GM18508 (cell line): ENCODE data around the gene DDX20.

Experiments
- ATAC-seq: cut with Tn5 transposase; IDR thresholded peaks from one replicate; pipeline ENCODE4 v1.9.1; 2021; ENCODE audit warnings: moderate number of reproducible peaks; ENCODE audit not compliant: insufficient read depth, unreplicated experiment

DDX20 gene, protein sequence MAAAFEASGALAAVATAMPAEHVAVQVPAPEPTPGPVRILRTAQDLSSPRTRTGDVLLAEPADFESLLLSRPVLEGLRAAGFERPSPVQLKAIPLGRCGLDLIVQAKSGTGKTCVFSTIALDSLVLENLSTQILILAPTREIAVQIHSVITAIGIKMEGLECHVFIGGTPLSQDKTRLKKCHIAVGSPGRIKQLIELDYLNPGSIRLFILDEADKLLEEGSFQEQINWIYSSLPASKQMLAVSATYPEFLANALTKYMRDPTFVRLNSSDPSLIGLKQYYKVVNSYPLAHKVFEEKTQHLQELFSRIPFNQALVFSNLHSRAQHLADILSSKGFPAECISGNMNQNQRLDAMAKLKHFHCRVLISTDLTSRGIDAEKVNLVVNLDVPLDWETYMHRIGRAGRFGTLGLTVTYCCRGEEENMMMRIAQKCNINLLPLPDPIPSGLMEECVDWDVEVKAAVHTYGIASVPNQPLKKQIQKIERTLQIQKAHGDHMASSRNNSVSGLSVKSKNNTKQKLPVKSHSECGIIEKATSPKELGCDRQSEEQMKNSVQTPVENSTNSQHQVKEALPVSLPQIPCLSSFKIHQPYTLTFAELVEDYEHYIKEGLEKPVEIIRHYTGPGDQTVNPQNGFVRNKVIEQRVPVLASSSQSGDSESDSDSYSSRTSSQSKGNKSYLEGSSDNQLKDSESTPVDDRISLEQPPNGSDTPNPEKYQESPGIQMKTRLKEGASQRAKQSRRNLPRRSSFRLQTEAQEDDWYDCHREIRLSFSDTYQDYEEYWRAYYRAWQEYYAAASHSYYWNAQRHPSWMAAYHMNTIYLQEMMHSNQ

DNA sequence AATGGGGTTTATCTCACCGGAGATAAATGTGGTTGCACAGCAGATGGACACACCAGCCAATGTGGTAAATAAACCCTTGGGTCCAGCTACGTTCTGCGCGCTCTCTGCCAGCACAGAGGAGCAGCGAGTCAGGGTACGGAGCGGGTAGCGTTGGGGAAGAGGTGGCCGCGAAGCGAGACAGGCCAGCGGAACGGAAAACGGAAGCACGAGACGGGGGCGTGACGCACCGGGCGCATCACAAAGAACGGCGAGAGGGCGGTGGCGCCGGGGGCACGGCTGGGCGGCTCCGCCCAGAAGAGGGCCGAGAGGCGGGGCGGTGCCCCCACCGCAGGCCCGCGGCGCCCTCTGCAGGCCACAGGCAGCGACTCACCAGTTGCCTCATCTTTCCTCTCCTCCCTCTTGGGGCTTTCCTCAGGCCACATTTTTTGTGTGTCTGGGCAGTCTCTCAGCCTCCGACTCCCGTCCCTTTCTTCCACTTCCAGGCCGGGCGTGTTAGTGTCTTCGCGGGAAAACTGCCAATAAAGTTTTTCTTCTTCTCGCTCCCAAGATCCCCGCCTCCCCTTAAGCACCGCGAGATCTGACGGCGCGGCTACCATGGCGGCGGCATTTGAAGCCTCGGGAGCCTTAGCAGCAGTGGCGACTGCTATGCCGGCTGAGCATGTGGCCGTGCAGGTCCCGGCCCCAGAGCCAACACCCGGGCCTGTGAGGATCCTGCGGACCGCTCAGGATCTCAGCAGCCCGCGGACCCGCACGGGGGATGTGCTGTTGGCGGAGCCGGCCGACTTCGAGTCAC, at the start of gene DDX20:
DDX20 (plus strand) TSS at position 571 of the 793 bp plus-strand sequence; CDS start at position 595, 24 bp downstream.
- peak; percentile 55 for ATAC-seq

GRCh38 chr1:111706921-111707320, 48.8 kb upstream of the DDX20 start:
- ATAC-seq: no peak

DNA sequence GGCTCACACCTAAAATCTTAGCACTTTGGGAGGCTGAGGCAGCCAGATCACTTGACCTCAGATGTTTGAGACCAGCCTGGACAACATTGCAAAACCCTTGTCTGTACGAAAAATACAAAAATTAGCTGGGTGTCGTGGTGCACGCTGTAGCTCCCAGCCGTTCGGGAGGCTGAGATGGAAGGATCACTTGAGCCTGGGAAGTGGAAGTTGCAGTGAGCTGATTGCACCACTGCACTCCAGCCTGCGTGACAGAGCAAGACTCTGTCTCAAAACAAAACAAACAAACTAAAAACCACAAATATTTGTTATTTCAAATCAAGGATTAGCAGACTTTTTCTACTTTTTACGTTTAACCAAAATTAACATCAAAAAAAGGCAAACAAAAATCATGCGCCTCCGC, 47.8 kb upstream of the DDX20 start:
- ATAC-seq: no peak

GRCh38 chr1:111709986-111710385, 45.7 kb upstream of the DDX20 start:
- ATAC-seq: no peak

DNA sequence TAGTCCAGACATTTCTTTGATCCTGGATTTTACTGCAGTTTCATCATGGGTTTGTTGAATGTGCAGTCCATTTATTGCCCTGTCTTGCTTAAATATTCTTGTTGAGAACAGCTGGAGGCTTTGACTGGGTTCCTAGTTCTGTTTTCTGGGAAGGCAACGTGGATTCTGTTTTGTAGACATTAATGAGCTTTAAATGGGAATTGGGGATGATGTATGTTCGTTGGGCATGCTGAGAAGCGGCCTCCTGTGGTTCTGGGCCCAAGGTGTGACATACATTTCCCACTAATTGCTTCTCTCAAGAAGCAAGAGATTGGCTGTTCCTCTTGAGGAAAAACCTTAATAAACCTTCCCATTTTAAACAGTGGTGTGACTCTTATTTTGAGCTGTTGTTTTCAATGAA, 39.4 kb upstream of the DDX20 start:
- ATAC-seq: no peak

GRCh38 chr1:111717450-111717849, 38.3 kb upstream of the DDX20 start:
- ATAC-seq: no peak

- no peak for ATAC-seq
Observed at GRCh38 chr1:111719135-111719534, 36.6 kb upstream of the DDX20 start.

GRCh38 chr1:111719674-111720132, 36.0 kb upstream of the DDX20 start:
- ATAC-seq: no peak

DNA sequence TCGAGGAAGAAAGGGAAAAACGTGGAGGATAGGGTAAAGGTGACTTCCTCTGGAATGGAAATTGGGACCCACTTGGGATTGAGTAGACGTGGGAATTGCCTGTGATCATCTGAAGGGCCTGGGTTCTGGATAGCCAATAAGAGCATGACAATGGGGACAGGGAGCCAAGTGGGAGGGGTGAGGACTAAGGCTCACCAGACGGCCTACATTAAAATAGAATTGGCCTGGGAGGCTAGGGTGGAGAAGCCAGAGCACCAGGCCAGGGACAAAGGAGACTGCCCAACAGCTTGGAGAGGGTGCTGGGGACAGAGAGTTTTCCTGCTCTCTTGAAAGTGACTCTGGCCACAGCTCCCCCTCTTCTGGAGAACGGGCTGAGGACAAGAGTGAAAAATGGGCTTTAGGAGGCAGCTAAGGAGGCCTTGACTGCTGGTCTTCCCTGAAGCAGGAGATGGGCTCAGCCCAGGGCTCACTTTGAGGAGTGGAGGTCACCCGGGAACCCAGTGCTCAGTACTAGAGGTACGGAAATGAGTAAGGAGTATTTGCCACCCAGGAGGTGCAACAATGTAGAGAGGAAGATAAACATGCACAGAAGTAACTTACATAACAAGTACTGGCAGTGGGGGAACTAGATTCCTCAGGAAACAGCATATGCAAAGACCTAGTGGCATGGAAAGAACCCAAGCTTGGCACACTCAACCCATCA, 35.3 kb upstream of the DDX20 start:
- no peak for ATAC-seq

DNA sequence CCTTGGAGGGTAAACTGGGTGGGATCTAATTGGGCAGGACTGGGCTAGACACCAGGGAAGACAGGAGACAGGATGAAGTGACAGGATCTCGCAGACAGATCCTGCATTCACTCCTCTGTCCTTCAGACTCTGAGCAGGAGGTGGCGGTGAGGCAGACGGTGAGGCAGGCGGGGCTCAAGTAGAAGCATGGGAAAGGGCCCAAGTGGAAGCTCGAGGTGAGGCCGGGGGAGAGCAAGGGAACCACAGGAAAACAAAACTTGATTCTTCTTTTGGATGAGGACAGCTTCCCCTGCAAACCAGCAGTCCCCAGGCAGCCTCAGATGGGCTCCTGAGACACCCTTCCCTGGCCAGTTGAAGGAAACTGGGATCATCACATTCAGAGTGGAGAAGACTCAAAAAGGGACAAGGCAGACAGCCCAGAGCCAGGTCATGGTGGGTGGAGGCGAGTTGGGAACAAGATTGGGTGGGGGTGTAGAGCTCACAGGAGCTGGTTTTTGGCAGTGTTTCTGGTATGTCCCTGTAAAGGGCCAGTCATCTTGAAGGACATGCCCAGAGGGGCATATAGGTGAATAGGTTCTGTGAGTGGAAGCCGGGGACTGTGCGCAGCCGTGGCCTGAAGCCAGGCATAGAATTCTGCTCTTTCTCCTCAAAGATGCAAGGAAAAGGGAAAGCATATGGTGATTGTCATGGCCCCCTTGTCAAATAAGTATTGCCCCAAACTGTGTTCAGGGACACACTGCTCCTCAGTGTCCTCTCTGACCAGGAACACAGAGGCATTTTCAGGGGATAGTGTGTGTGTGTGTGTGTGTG, 34.5 kb upstream of the DDX20 start:
- no peak for ATAC-seq

- no peak for ATAC-seq
Observed at GRCh38 chr1:111723091-111723806, 32.5 kb upstream of the DDX20 start.

DNA sequence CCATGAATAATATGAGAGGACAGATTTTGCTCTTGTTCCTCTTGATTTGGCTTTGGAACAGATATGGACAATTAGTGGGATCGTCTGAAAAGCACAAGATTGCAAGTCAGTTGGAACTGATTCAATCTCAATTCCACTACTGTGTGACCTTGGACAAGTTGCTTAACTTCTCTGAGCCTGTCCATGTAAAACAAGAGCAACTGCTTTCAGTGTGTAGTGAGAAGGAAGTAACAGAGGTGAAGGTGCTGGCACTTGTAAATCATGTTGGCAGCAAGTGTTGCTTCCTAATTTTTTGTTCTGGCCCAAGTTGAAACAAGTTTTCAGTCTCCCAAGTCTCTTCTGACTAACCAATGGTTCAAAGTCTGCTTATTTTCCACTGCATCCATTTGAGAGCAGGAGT, 31.8 kb upstream of the DDX20 start:
- ATAC-seq: no peak

- no peak for ATAC-seq
Observed at GRCh38 chr1:111725192-111725591, 30.5 kb upstream of the DDX20 start.

DNA sequence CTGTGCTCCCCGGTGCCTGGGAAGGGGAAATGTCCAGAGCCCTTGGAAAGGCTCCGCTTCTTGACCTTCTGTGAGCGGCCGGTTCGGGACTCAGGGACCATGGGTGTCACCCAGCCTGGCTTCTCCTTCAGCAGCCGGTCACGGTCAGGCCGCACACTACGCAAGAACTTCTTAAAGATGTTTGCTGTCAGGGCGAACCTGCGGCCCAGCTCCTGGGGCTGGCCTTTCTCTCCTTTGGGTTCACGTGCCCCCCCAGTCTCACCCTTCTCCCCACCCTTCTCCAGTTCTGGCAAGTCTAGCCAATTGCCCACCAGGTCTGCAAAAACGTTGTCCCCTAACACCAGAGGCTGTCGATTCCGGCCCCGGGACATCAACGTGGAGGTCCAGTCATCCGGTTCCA, 28.6 kb upstream of the DDX20 start:
- no peak for ATAC-seq

DNA sequence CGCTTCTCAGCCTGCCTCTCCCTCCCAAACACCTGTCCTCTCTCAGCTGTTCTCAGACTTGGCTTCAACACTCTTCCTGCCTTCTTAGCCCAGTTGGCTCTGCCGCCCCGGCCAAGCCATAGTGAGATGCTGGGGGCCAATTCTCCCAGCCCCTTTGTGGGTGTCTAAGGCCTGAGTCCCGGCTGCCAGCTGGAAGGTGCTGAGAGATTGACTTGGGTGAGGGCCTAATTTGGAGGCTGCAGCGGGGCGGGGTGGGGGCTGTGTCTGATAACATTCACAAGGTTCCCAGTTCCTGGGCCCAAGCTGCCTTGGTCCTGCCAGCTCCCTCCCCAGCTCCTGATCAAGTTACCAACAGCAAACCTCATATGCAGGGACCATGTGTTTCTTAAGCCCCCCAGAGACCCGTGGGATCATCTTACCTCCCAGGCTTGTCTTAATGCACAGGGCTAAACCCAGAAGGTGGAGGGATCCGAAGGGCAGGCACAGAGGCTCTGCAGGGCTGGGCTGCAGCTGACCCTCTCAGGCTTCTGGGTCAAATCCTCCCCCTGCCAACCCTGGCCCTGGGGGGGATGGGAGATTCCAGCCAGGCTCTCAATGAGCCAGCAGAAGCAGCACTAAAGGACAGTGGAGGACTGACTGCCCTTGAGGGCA, 26.3 kb upstream of the DDX20 start:
- ATAC-seq: no peak

DNA sequence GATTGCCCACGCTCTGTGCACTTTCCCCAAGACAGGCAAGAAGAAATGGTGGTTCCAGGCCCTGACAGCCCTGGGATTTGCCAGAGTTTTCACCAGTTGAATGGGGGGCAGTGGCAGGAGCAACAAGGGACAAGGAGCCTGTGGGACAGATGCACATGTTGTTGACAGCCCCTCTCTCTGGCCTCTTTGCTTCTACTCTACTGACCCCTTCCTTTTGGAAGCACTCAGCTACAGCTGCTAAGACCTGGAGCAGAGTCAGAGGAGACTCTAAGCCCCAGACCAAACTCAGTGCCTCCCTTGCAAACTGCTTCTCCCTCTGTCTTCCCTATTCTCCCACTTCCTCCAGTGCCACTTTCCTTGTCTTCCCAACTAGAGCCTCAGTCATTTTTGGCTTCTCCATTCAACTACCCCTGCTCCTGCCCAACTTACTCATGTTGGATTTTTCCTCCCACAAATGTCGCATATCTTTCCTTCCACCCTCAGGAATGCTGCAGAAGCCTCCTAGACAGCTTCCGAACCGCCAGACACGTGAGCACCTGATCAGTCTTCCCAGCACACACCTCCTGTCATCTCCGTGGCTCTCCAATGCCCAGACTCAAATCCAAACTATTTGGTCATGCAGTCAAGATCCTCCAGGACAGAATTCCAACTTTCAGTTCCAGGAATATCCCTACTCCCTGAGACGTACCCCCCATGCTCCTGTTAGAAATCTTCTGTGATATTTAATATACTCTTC, 25.6 kb upstream of the DDX20 start:
- ATAC-seq: no peak

DNA sequence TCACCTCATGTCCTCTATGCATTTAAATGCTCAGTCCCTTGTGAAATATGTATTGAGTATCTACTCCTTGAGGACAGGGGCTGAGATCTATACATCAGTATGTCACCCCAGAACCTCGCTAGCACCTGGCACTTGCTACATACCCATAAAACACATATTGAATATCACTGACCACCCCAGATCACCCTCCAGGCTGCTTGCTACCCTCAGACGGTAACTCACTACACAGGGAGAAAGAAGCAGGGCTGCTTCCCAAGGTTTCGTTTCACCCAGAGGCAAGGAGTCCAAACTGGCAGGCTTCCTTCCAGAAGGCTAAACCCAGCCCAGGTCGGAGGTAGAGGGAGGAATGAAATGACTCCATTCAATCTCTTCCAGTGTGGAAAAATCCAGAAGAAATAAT, 25.0 kb upstream of the DDX20 start:
- no peak for ATAC-seq
